Stimulated activated CD8-positive, alpha-beta memory T cell treated with anti-CD3 and anti-CD28 coated beads, Interleukin-12 subunit alpha, Interleukin-12 subunit beta, amount 100 ng/mL, for 1 hour (primary cell): ENCODE measurements around the gene KCNMB4.

Source experiments
- DNase-seq: peaks from one replicate; pipeline ENCODE4 v3.0.0-alpha.2; 2020; ENCODE audit warnings: low read depth

KCNMB4 gene

GRCh38 chr12:70443062-70443673 lies 77.1 kb downstream of the KCNMB4 start:
- DNase-seq: no peak

DNA sequence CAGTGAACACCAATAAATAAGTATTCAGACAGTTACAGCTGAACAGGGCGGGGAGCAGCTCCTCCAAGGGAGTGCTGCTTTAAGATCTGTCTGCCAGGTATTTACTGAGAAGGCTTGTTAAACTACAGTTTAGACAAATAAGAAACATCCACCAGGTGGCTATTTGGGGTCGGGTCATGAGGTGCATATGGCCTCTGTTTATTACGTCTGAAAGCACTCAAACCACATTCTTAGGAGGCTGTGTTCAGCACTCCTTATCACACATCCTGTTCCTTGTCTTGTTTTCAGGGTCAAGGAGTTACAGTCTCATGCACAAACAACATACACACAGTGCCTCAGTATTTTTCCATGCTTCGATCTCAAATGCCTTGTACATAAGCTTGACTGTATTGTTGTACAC lies 78.8 kb downstream of the KCNMB4 start:
- DNase-seq: no peak

DNA sequence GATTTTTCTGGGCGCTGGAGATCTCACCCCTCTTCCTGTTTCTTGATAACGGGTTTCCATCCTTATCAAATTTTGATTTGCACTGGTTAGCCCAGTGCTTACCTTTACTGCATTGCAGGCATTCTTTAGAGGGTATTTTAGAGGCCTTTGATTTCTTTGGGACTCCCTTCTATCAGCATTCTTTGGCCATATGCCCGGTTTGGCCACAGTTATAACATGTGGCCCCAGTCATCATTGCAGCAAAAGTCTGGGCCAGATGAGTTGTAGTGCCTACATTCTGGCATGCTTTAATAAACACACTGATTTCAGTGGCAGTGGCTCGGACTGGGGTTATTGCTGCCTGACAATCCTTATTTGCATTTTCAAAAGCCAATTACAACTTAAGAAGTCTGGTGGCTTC lies 82.3 kb downstream of the KCNMB4 start:
- no peak for DNase-seq

DNA sequence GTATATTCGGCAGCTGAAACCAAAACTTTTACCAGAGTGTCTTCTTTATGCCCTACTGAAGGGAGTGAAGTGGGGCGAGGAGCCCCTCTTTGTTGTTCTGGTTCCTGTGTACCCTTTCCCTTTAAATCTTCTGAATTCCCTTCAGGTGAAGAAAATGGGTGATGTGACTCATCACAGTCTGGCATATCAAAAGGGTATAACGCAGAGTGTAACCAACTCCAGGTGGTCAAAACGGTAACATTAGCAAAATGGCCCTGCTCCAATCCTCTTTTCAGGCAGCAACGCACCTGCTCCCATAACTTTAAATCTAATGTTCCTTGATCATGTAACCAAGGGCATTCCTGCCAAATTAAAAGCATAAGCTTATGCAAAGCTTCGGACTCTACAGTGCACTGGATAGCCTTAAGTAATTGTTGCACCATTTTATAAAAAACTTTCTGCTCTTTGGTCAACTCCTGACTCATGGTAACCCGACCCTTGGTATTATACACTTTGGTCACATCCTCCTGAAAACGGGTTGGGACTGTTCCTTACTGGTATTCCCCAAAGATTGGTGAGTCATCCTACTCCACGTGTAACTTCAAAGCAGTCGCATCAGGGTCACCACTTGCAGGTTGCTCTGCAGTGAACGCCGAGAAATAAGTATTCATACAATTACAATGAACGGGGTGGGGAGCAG lies 83.1 kb downstream of the KCNMB4 start:
- DNase-seq: no peak

GRCh38 chr12:70449753-70450341 lies 83.8 kb downstream of the KCNMB4 start:
- DNase-seq: no peak

DNA sequence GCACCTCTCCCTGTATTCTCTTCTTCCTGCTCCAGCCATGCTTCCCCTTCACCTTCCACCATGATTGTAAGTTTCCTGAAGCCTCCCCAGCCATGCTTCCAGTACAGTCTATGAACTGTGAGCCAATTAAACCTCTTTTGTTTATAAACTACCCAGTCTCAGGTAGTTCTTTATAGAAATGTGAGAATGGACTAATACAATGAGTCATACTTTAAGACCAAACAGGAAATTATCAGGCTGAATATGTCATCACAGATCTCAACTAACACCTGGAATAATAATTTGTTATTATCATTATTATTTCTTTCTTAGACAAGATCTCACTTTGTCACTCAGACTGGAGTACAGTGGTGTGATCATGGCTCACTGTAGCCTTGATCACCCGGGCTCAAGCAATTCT lies 85.4 kb downstream of the KCNMB4 start:
- DNase-seq: no peak

- DNase-seq: no peak
Observed at GRCh38 chr12:70456953-70457352, 90.9 kb downstream of the KCNMB4 start.

GRCh38 chr12:70459786-70460185 lies 93.7 kb downstream of the KCNMB4 start:
- DNase-seq: no peak

DNA sequence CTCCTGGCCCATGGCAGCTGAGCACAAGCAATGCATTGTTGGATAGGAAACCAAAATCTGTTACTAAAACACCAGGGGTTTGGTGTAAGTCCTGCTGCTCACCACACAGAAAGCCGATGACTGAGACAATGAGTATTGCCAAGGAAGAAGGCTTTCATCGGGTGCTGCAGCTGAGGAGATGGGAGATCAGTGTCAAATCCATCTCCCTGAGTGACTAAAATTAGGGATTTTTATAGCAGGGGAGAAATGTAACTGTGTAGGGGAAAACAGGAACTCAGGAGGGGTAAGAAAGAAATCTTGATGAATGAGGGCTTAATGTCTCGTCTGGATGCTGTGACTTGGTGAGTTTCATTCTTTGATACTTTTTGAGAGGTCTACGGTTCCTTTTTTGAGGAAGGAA lies 97.9 kb downstream of the KCNMB4 start:
- DNase-seq: no peak

DNA sequence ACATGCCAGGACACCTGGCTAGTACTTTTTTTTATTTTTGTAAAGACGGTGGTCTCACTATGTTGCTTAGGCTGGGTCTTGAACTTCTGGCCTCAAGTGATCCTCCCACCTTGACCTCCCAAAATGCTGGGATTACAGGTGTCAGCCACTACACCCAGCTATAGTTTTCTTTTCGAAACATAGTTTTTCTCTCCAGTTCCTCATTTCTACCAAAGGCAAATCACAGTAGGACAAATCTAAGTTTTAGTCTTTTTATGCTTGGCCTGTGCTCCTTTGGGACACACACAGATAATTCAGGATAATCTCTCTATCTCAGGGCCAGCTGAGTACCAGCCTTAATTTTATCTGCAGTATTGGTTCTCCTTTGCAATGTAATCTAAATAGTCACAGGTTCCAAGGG lies 100.7 kb downstream of the KCNMB4 start:
- no peak for DNase-seq

DNA sequence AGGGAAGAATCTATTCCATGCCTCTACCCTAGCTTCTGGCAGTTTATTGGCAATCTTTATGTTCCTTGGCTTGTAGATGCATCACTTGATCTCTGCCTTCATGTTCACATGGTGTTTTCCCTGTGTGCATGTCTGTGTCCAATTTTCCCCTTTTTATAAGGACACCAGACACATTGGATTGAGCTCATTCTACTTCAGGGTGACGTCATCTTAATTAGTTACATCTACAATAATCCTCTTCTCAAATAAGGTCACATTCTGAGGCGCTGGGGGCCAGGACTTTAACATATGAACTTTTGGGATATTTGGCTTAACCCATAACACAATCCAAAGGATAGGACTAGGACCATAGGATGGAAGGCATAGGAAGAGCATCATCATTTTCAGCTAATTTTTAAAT lies 101.4 kb downstream of the KCNMB4 start:
- DNase-seq: no peak

- DNase-seq: no peak
Observed at GRCh38 chr12:70467918-70468733, 102.0 kb downstream of the KCNMB4 start.

DNA sequence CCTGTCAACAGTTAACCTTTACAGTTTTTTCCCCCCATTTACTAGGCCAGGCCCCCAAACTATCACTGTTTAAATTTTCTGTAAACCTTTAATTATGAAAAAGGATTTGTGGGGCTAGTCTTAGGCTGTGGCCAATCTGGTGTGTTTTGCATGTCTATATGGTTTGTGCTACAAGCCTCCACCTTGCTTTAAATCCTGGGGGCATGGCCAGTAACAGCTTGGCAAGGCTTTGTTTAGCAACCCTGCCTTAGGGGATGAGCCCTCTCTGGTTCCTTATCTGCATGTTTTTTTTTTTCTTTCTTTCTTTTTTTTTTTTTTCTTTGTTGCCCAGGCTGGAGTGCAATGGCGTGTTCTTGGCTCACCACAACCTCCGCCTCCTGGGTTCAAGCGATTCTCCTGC lies 102.7 kb downstream of the KCNMB4 start:
- no peak for DNase-seq

DNA sequence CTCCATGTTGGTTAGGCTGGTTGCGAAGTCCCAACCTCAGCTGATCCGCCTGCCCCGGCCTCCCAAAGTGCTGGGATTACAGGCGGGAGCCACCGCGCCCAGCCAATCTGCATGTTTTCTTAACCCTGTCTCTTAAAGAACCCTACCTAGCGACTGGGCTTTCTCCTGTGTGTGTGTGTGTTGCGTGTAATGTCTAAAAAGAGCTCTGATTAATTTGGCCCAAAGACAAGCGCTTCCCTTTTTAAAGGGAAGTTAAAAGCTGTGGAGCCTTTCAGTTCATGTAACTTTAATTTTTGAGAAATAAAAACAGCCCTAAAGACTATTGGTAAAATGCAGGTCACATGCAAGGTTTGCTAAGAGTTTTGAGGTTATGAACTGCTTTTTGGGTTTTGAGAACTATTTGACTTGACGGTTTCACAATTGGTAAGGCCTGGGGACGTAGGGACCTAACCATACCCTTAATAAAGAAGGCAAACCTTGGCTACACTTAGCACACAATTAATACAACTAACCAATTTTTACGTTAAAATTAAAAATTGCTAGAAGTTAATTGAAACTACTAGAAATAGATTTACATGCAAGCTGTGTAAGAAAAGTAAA lies 103.2 kb downstream of the KCNMB4 start:
- DNase-seq: no peak

GRCh38 chr12:70482764-70483163 lies 116.7 kb downstream of the KCNMB4 start:
- DNase-seq: no peak
